Right lobe of liver (tissue), 4 donors: ENCODE results near the gene TUBGCP2.

Experiments used
- CTCF ChIP-seq, 4 donors: fragments of 200-600 bp in 3 of 4; fragments of 450-650 bp in 1 of 4; IDR thresholded peaks; one replicate each; pipeline versions ENCODE4 v1.5.1 to v1.8.0; 2016 to 2022; ENCODE audit warnings: antibody characterized with exemption in 4 of 4, mild to moderate bottlenecking in 2 of 4
- POLR2A ChIP-seq: fragments of 450-650 bp; IDR thresholded peaks from one replicate; pipeline ENCODE4 v1.6.1; 2017; ENCODE audit warnings: antibody characterized with exemption, mild to moderate bottlenecking
- donor health status: DM: no; HTN: no; CAD: no.
- donor health status: DM: no; HTN: no; CAD: no.
- donor health status: DM: no; HTN: yes; CAD: no.

GRCh38 chr10:133249094-133249780 is 59.4 kb downstream of the TUBGCP2 start:
- TF ChIP-seq POLR2A (no peak), CTCF (IDR thresholded peaks at IDR 0.05) (no peak)
